PC-9 (cell line): Measurements from ENCODE around the gene KRTAP5-6. TPM values are rescaled to one million over a fixed set of nuclear protein-coding genes. Genes with fewer than 3 reads are reported as not detected.

Experiments used
- BruUV-seq: library from RNA; stranded (reverse); fragments of 400-500 nt; replicated peaks from 2 replicates; lab custom pipeline; 2021; lab: Mats Ljungman, UMichigan
- CTCF ChIA-PET: fragments of 300-600 bp; sonication (Branson Sonifier 250); formaldehyde crosslinking; loops from one replicate; lab custom pipeline; 2022; ENCODE audit warnings: antibody characterized with exemption; lab: Charles Lee
- POLR2A ChIA-PET: fragments of 300-600 bp; sonication (Branson Sonifier 250); formaldehyde crosslinking; loops from one replicate; lab custom pipeline; 2022; ENCODE audit warnings: antibody characterized with exemption; ENCODE audit not compliant: unreplicated experiment; lab: Charles Lee
- DNase-seq, 2 experiments: peaks; one replicate each; pipeline versions ENCODE4 v3.0.0 to v3.0.0-alpha.2; 2015 to 2022; ENCODE audit warnings: mixed read lengths in 1 of 2
- H2AFZ ChIP-seq: fragments of 200-600 bp; sonication (generic); 2 replicates; pipeline ENCODE4 v1.8.1; 2017; ENCODE audit warnings: antibody characterized with exemption
- H3F3A ChIP-seq: fragments of 200-600 bp; sonication (generic); 2 replicates; pipeline ENCODE4 v1.8.1; 2017; ENCODE audit warnings: antibody characterized with exemption, mild to moderate bottlenecking, low read depth; ENCODE audit not compliant: insufficient read depth
- H3K27ac ChIP-seq: fragments of 200-600 bp; sonication (generic); 2 replicates; pipeline ENCODE4 v1.6.1; 2016; ENCODE audit warnings: mixed run types
- H3K27me3 ChIP-seq: fragments of 200-600 bp; sonication (generic); 2 replicates; pipeline ENCODE4 v1.6.1; 2016; ENCODE audit warnings: low read depth, mixed run types; ENCODE audit not compliant: insufficient read depth
- H3K36me3 ChIP-seq: fragments of 200-600 bp; sonication (generic); 2 replicates; pipeline ENCODE4 v1.6.1; 2016; ENCODE audit warnings: low read depth, mixed run types
- H3K4me1 ChIP-seq: fragments of 200-600 bp; sonication (generic); replicated peaks from 2 replicates; pipeline ENCODE4 v1.6.1; 2016; ENCODE audit warnings: mixed run types; ENCODE audit not compliant: insufficient read depth
- H3K4me2 ChIP-seq: fragments of 200-600 bp; sonication (generic); 2 replicates; pipeline ENCODE4 v1.6.1; 2017; ENCODE audit warnings: mixed run types
- H3K4me3 ChIP-seq: fragments of 200-600 bp; sonication (generic); 2 replicates; pipeline ENCODE4 v1.6.1; 2016; ENCODE audit warnings: mixed run types
- H3K79me2 ChIP-seq: fragments of 200-600 bp; sonication (generic); 2 replicates; pipeline ENCODE4 v1.6.1; 2017; ENCODE audit warnings: low read depth, mixed run types
- H3K9me2 ChIP-seq: fragments of 200-600 bp; sonication (generic); 2 replicates; pipeline ENCODE4 v1.8.1; 2017; ENCODE audit warnings: mild to moderate bottlenecking; ENCODE audit not compliant: insufficient read depth
- H3K9me3 ChIP-seq: fragments of 200-600 bp; sonication (generic); 2 replicates; pipeline ENCODE4 v1.8.1; 2016; ENCODE audit warnings: low read depth; ENCODE audit not compliant: insufficient read depth
- H4K20me1 ChIP-seq: fragments of 200-600 bp; sonication (generic); 2 replicates; pipeline ENCODE4 v1.8.1; 2017; ENCODE audit not compliant: insufficient read depth
- CTCF ChIP-seq: fragments of 200-600 bp; sonication (generic); conservative IDR thresholded peaks from 2 replicates; pipeline ENCODE4 v1.6.1; 2017; ENCODE audit warnings: mixed run types, antibody characterized with exemption, mild to moderate bottlenecking, moderate library complexity
- EZH2 ChIP-seq: fragments of 200-600 bp; sonication (generic); IDR thresholded peaks from 2 replicates; pipeline ENCODE4 v1.8.0; 2017; ENCODE audit warnings: antibody characterized with exemption, low read depth
- intact Hi-C: fragments of 100-400 bp; cut with micrococcal nuclease; formaldehyde crosslinking; loops from one replicate; pipeline ENCODE4 v1.10.0; 2022; ENCODE audit not compliant: unreplicated experiment
- total RNA-seq: library from RNA; stranded (reverse); gene quantifications from 2 replicates; pipeline ENCODE4 v1.2.3, GENCODE V29; 2021

KRTAP5-6 gene
- total RNA-seq, 1 experiment from 2014 or later, result not detected

DNA sequence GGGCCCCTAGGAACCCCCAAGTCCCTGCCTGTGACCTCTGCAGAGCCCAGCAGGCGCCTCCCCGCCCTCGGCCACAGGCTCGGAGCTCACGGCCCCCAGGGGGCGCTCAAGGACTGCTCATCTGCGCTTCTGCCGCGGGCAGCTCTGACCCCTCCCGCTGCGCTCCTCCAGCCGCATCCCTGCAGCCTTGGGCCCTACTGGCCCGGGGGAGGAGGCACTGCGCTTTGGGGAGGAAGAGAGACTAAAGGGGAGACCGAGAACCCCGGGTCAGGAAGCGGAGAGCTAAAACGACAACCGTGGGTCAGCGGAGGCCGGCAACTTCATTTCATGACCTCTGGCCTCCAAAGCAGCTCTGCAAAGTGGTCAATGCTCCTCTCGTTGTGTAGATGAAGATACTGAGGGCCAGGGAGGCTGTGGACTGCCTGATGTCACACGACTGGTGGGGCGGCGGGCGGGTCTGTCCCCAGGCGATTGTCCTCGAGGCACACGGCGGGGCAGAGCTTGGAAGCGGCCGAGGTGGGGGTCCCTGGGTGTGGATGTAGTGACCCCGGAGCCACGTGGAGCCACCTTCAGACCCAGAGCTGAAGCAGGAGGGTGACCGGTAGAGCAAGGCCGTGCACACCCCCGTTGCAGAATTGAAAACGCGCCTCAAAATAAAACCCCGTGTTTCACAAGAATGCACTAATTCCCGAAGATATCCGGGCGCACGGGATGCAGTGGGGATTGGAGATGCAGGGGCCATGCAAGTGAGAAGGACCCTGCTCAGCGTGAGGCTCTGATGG, 2.7 kb upstream of the KRTAP5-6 start:
- H3K9me2 ChIP-seq, result no peaks in the 10 kb centered on the region
- peak; percentile 85 for TF ChIP-seq CTCF
- TF ChIP-seq EZH2, result no peak
- H3K27me3 ChIP-seq, result peaks cover 7% of the 10 kb centered on the region; the same call in 1 of the 2 replicates
- BruUV-seq, result no TSS peak
- H3K79me2 ChIP-seq, result no peaks in the 10 kb centered on the region
- no peaks in the 10 kb centered on the region for H4K20me1 ChIP-seq
- H3K4me3 ChIP-seq, result no peak overlapping the region; the same call in 1 of the 2 replicates
- peaks cover 11% of the 10 kb centered on the region for H3K4me1 ChIP-seq
- ChIA-PET CTCF (interaction anchor here (0.6 to 1.7 kb wide), 10 partner anchors 11 to 456 kb away, joined by 3 to 17 read pairs (median 5); no protein-coding TSS in a partner anchor), POLR2A (interaction anchor here (0.8 kb wide), 1 partner anchor 139 kb away, joined by 3 read pairs; no protein-coding TSS in a partner anchor)
- no peaks in the 10 kb centered on the region for H3K9me3 ChIP-seq
- H3K36me3 ChIP-seq, result no peaks in the 10 kb centered on the region
- H3F3A ChIP-seq, result no peaks in the 10 kb centered on the region
- peak; percentile 45 to 75 for DNase-seq
- H2AFZ ChIP-seq, result no peak overlapping the region
- no peak overlapping the region for H3K27ac ChIP-seq
- H3K4me2 ChIP-seq, result peak overlapping the region; percentile 75
- intact Hi-C loops, result loop anchor here (1.0 to 5.0 kb wide), 4 partner anchors 42 to 183 kb away; partner anchors contain the start of gene SYT8

GRCh38 chr11:1694846-1695547, 2.0 kb upstream of the KRTAP5-6 start:
- no peak for DNase-seq
- H3K79me2 ChIP-seq, result no peaks in the 10 kb centered on the region
- H3K27me3 ChIP-seq, result no peaks in the 10 kb centered on the region
- no peaks in the 10 kb centered on the region for H3F3A ChIP-seq
- H3K4me3 ChIP-seq, result no peak overlapping the region
- intact Hi-C loops, result loop anchor here (1.0 to 5.0 kb wide), 4 partner anchors 43 to 182 kb away; partner anchors contain the start of gene SYT8
- peaks cover 11% of the 10 kb centered on the region for H3K4me1 ChIP-seq
- no peaks in the 10 kb centered on the region for H3K9me3 ChIP-seq
- ChIA-PET CTCF (interaction anchor here (1.0 to 1.7 kb wide), 4 partner anchors 67 to 254 kb away, joined by 3 to 17 read pairs (median 6); no protein-coding TSS in a partner anchor), POLR2A (no interaction called here)
- no peaks in the 10 kb centered on the region for H3K36me3 ChIP-seq
- no peak overlapping the region for H3K4me2 ChIP-seq
- H3K27ac ChIP-seq, result no peak overlapping the region
- H4K20me1 ChIP-seq, result no peaks in the 10 kb centered on the region
- no TSS peak for BruUV-seq
- TF ChIP-seq CTCF (no peak), EZH2 (no peak)
- H3K9me2 ChIP-seq, result no peaks in the 10 kb centered on the region
- H2AFZ ChIP-seq, result no peak overlapping the region

DNA sequence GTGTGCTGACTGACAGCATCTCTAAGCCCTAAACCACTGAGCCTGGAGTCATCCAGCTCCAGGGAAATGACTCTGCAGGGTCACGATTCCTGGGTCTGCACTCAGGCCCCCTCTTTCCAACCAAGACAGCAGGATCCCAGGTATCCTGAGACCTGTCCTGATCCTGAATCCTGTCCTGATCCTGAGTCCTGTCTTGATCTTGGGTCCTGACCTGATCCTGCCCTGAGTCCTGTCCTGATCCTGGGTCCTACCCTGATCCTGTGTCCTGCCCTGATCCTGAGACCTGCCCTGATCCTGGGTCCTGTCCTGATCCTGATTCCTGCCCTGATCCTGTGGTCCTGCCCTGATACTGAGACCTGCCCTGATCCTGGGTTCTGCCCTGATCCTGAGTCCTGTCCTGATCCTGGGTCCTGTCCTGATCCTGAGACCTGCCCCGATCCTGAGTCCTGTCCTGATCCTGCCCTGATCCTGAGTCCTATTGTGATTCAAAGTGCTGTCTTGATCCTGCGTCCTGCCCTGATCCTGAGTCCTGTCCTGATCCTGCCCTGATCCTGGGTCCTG, 1.4 kb upstream of the KRTAP5-6 start:
- no peaks in the 10 kb centered on the region for H3F3A ChIP-seq
- DNase-seq, result no peak
- no peaks in the 10 kb centered on the region for H3K27me3 ChIP-seq
- ChIA-PET POLR2A (no interaction called here), CTCF (no interaction called here)
- TF ChIP-seq EZH2 (no peak), CTCF (no peak)
- H3K4me3 ChIP-seq, result no peak overlapping the region
- intact Hi-C loops, result loop anchor here (2.0 kb wide), 1 partner anchor 65 kb away; no protein-coding TSS in a partner anchor
- no peak overlapping the region for H2AFZ ChIP-seq
- H4K20me1 ChIP-seq, result no peaks in the 10 kb centered on the region
- H3K27ac ChIP-seq, result no peak overlapping the region
- H3K36me3 ChIP-seq, result no peaks in the 10 kb centered on the region
- H3K9me2 ChIP-seq, result no peaks in the 10 kb centered on the region
- BruUV-seq, result no TSS peak
- no peak overlapping the region for H3K4me2 ChIP-seq
- H3K79me2 ChIP-seq, result no peaks in the 10 kb centered on the region
- no peaks in the 10 kb centered on the region for H3K9me3 ChIP-seq
- H3K4me1 ChIP-seq, result peaks cover 11% of the 10 kb centered on the region
